GM10847 (cell line): ENCODE results near the gene CTU2.

Experiments
- POLR2A ChIP-seq: IDR thresholded peaks from 2 replicates; pipeline ENCODE4 v1.6.1; 2011; ENCODE audit not compliant: insufficient read length; ENCODE audit errors: extremely low read depth

Gene CTU2

GRCh38 chr16:88736088-88736487 is 29.8 kb downstream of the CTU2 start:
- no peak for TF ChIP-seq POLR2A

DNA sequence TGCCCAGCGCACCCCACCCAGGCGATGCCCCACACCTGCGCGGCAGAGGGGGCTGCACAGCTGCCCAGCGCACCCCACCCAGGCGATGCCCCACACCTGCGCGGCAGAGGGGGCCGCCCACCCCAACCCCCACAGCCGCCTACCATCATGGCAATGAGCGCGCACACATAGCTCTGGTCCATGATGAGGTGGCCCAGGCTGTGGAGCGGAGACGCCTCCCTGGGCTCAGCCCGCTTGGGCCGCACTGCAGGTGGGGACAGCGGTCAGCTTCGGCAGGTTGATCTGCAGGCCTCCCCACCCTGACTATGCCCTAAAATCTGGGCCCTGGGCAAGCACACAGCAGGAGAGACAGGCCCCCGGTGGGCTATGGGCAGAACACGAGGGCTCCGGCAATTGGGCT is 30.2 kb downstream of the CTU2 start:
- no peak for TF ChIP-seq POLR2A

DNA sequence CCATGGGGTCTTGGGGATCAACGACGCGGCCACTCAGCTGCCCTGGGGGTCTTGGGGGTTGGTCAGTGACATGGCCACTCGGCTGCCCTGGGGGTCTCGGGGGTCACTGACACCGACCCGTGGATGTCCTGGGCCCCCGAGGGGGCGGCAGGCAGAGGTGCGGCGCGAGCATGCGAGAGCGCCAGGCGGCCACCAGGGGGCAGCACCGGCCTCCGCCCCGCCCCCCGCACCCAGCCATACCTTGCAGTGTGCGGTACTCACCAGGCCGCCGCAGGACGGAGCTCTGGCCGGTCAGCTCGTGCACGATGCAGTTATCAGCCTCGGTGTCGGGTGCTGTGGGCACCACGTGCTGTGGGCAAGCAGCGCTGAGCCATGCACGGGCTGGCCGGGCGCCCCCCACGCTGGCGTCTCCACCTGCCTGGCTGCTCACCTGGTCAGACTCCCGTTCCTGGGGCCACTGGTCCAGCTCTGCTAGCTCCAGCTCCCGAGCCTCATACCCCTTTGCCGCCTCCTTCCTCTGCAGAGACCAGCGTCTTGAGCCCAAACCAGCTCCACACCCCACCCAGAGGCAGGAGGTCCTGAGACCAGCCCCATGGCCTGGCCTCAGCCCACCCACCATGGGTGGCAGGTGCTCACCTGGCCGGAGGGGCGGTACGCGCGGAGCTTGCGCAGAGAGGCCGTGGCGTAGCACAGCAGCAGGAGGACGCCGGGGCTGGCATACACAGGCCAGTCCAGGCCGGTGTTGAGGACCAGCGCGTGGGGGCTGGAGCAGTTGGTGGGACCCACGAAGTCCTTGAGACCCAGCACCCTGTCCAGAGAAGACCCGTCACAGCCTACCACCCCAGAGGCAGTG is 31.2 kb downstream of the CTU2 start:
- no peak for TF ChIP-seq POLR2A

GRCh38 chr16:88738151-88739084 is 32.1 kb downstream of the CTU2 start:
- TF ChIP-seq POLR2A: no peak

- no peak for TF ChIP-seq POLR2A
Observed at GRCh38 chr16:88739139-88739976, 33.1 kb downstream of the CTU2 start.

DNA sequence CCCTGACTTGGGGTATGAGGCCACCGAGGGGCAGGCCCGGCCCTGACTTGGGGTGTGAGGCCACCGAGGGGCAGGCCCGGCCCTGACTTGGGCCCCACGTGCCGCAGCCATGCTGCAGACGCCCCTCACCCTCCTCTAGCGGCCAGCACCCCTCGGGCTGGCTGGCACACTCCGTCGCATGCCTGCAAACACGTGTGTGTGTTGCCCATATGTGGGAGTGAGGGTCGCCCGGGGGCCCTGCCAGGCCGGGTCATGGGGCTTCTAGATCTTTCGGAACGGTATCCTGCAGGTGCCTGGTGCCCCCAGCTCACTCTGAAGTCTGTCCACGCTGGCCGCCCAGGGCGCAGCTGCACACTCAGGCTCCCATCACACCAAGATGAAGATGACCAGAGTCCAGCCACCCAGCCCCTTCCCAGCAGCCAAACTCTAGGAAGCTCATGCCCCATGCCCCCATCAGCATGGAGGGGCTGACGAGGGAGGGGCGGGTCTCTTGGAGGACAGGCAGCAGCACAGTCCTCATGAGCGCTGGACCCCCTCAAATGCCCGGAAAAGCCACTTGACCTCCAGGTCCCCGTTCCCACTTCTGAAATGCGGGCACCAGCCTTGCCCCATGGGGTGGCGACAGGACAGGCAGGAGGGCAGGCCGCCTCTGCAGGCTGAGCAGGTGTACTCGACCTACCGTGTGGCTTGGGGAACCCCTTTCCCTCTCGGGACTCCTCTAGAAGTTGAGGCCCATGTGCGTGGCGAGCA is 33.8 kb downstream of the CTU2 start:
- TF ChIP-seq POLR2A: no peak

DNA sequence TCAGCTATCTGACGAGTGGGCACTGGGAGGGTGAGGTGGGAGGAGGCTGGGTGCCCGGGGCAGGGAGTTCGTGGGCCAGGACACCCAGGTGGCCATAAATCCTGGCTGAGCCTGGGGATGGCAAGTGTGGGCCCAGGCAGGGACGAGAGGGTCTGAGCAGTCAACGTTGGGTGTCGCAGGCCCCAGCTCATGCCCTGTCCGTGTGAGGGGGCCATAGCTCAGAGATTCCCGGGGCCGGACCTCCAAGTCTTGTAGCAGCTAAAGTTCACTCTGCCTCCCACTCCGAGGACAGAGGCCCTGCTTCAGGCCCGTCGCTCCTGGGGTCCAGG is 34.4 kb downstream of the CTU2 start:
- no peak for TF ChIP-seq POLR2A

GRCh38 chr16:88741368-88741767 is 35.1 kb downstream of the CTU2 start:
- no peak for TF ChIP-seq POLR2A

DNA sequence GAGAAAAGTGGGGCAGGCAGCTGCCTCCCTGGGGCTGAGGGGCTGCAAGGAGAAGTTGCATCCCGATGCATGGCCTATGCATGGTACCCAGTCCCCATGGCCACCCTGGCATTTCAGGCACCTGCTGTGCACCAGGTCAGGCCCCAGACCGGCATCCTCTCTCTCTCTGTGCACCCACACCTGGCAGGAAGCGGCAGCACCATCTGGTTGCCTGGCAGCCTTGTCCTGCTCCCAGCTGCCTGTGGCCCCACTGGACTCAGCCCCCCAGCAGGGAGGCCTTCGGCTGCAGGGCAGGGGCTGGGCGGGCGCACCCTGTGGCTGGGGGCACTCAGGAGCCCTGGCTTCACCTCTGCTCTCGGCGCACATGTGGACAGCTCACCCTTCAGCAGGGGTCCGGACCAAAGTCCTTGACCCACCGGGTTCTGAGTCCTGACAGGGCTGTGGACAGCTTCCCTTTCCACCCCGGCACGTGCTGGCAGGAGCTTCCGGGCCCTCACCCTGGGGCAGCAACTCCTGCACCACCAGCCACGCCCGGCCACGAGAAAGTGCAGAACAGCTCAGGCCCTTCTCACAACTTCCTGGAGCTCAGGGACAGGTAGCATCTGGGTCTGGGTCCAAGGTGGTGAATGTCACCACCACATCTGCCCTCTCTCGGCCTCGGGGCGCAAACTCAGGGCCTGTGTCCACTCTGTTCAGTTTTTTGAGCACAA is 36.7 kb downstream of the CTU2 start:
- TF ChIP-seq POLR2A: no peak

DNA sequence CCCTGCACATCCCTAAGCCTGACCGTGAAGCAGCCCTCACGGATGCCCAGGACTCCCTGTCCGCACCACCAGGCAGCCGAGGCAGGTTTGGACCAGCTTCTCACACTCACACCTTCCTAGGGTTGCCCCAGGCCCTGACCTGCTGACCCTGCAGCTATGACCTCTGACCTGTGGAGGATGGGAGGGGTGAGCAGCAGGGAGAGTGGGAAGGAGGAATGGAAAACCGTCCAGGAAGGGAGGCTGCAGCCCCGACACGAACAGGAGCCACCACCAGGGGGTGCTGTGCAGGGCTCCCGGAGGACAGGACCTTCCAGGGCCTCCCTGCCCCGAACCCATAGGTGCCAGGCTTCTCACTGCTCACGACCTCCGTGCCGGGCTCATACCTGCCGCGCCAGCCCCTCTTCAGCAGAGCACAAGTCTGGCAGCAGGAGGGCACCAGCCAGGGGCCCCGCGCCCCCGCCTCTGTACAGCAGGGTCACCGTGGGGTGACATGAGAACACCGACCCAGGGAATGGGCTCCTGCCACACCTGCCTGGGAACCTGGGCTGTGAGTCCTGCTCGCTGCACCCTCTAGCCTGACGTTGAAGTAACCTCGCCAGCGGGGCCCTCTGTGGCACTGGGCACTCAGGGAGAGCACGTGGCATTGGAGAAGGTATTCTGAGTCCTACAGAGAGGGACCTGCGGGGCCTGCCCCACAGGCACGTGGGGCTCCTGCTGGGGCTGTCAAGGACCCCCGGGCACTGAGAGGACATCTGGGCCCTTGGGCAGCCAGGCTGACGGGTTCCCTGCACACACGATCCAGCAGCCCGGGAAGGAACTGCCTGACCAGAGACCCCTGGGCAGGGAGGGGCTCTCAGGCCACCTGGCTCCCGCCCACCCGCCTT is 37.6 kb downstream of the CTU2 start:
- no peak for TF ChIP-seq POLR2A

GRCh38 chr16:88744577-88745521 is 38.5 kb downstream of the CTU2 start:
- TF ChIP-seq POLR2A: no peak

DNA sequence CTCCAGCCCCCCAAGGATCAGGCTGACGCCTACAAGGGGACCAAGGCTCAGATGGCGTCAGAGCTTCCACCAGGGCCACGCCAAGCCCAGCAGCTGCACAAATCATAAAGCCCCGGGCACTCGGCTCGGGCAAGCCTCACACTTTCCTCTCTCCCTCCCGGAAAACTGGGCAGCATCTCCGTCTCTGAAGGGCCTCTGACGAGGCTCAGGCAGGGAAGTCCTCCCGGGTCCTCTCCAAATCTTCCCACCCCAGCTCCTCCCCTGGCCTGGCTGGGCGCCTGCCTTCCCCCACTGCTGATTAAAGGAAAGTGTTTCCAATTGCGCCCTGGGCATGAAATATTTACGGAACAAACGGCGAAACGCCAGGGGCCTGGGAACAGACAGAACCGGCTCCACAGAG is 40.2 kb downstream of the CTU2 start:
- no peak for TF ChIP-seq POLR2A
